ENCODE results near the gene NTNG1. TPM values are rescaled to one million over a fixed set of nuclear protein-coding genes. Genes with fewer than 3 reads are reported as not detected.

NTNG1 gene
- total and polyA plus RNA-seq, 2 of the 13 experiments (the other 11 are each of a cell fraction or from before 2014, with no cell fraction given), result not detected

DNA sequence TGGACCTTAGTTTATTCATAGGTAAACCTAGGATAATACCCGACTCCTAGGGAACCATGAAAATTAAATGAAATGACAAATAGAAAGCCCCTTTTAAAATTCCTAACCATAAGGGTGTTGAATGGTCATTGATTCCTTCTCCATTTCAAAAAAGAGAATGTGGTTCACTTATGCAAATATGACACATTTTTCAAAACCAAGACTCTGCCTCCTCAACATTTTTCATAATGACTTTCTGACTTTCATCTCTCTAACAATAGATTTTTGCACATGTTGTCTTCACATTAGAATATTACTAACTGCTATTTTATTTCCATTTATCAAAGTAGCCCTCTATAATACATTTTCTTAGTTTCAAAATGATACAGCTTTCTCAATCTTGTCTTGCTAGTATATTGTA, 169.1 kb downstream of the NTNG1 start (continued):
- TF ChIP-seq FOXC1 (CRISPR knock-in tag; IDR thresholded peaks at IDR 0.05; ENCODE audit: borderline replicate concordance), result no peak

DNA sequence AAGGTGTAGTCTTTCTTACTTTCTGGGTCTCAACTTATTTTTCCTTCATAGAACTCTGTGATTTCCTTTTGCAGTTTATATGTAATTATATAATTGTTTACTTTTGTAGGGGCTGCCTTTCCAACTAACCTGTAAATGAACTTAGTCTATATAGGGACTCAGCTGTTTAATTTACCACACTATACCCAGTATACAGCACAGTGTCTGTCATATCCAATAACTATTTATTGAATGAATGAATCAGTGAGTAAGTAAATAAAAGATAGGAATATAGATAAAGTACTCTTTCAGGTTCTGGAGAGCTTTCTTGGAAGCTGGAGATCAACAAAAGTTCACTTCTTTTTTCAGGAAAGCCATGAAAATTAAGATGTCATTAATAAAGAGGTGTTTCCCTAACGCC, 174.8 kb downstream of the NTNG1 start:
- H3K36me3 ChIP-seq (replicated peaks in 1 of 2; ENCODE audit: control insufficient read depth in 1 of 2, insufficient read depth in 2 of 2, low read length in 2 of 2), result no peaks in the 10 kb centered on the region
- no peaks in the 10 kb centered on the region for H3K9me3 ChIP-seq (ENCODE audit: low read length)
- no peaks in the 10 kb centered on the region for H4K20me1 ChIP-seq (ENCODE audit: insufficient read depth, low read length)
- 0% methylated on average over 1 of the region's 1 CpG for WGBS (ENCODE audit: low lambda C conversion rate)
- BruUV-seq (replicated peaks), result no TSS peak
- H3K4me1 ChIP-seq (ENCODE audit: insufficient read depth, low read length), result no peaks in the 10 kb centered on the region
- H3K4me2 ChIP-seq (ENCODE audit: low read depth, low read length), result no peak overlapping the region
- TF ChIP-seq SRSF9 (IDR thresholded peaks at IDR 0.05; ENCODE audit: borderline replicate concordance, insufficient read depth, low read depth, low read length, poor library complexity, severe bottlenecking) (no peak), SIX4 (CRISPR knock-in tag; IDR thresholded peaks at IDR 0.05) (no peak), TCF7L2 (IDR thresholded peaks at IDR 0.05; ENCODE audit: low read depth, low read length) (no peak), TMF1 (CRISPR knock-in tag; IDR thresholded peaks at IDR 0.05; ENCODE audit: low read depth) (no peak)
- TF ChIP-seq, protein P1, sequence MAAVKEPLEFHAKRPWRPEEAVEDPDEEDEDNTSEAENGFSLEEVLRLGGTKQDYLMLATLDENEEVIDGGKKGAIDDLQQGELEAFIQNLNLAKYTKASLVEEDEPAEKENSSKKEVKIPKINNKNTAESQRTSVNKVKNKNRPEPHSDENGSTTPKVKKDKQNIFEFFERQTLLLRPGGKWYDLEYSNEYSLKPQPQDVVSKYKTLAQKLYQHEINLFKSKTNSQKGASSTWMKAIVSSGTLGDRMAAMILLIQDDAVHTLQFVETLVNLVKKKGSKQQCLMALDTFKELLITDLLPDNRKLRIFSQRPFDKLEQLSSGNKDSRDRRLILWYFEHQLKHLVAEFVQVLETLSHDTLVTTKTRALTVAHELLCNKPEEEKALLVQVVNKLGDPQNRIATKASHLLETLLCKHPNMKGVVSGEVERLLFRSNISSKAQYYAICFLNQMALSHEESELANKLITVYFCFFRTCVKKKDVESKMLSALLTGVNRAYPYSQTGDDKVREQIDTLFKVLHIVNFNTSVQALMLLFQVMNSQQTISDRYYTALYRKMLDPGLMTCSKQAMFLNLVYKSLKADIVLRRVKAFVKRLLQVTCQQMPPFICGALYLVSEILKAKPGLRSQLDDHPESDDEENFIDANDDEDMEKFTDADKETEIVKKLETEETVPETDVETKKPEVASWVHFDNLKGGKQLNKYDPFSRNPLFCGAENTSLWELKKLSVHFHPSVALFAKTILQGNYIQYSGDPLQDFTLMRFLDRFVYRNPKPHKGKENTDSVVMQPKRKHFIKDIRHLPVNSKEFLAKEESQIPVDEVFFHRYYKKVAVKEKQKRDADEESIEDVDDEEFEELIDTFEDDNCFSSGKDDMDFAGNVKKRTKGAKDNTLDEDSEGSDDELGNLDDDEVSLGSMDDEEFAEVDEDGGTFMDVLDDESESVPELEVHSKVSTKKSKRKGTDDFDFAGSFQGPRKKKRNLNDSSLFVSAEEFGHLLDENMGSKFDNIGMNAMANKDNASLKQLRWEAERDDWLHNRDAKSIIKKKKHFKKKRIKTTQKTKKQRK (IDR thresholded peaks at IDR 0.05; ENCODE audit: low read length), result no peak
- FAIRE-seq (no peak), ATAC-seq (no peak), DNase-seq (ENCODE audit: low spot score) (no peak)
- no peaks in the 10 kb centered on the region for H3K27me3 ChIP-seq (ENCODE audit: control insufficient read depth in 1 of 2, insufficient read depth in 2 of 2, low read length in 2 of 2)
- no peaks in the 10 kb centered on the region for H3K79me2 ChIP-seq (ENCODE audit: insufficient read depth, low read length)
- no peak overlapping the region for H3K4me3 ChIP-seq (replicated peaks in 1 of 3; ENCODE audit: insufficient read depth in 1 of 3, low read depth in 2 of 3, low read length in 3 of 3)
- ChIA-PET POLR2A (no interaction called here), CTCF (ENCODE audit: low intra/inter-chr PET ratio, low total read pairs) (no interaction called here)
- H3K27ac ChIP-seq (ENCODE audit: extremely low read length, insufficient read depth, low read length), result no peak overlapping the region
- intact Hi-C loops (cut with micrococcal nuclease; ENCODE audit: unreplicated experiment), result no loop called here
- in situ Hi-C loops (cut with HindIII; ENCODE audit: extremely low pct_ligation_motif_present, low pct_unique_long_range_greater_than_20kb), result no loop called here
- H2AFZ ChIP-seq (ENCODE audit: low read length), result no peak overlapping the region
- no peak overlapping the region for H3K9ac ChIP-seq (ENCODE audit: insufficient read depth, low read depth, low read length)
